G401 (cell line): ENCODE measurements around the gene BCKDHB. TPM values are rescaled to one million over a fixed set of nuclear protein-coding genes. Genes with fewer than 3 reads are reported as not detected.
A peak's percentile ranks its signal among the peaks of the same experiment; 100 is the strongest.

Source experiments
- DNase-seq: peaks from one replicate; pipeline ENCODE4 v3.0.0-alpha.2; 2015; ENCODE audit warnings: low spot score
- in situ Hi-C: cut with HindIII; loops from 2 replicates; pipeline ENCODE4 v1.10.0; 2016; ENCODE audit warnings: low sequenced_read_pairs, mixed read lengths
- total RNA-seq: library from RNA; depleted of rRNA; stranded (reverse); fragments of >200 nt; shearing (Covaris generic); gene quantifications from 2 replicates; pipeline ENCODE4 v1.2.3, GENCODE V29; 2014

The BCKDHB gene
- total RNA-seq, 1 experiment from 2014 or later: 46.5 TPM

DNA sequence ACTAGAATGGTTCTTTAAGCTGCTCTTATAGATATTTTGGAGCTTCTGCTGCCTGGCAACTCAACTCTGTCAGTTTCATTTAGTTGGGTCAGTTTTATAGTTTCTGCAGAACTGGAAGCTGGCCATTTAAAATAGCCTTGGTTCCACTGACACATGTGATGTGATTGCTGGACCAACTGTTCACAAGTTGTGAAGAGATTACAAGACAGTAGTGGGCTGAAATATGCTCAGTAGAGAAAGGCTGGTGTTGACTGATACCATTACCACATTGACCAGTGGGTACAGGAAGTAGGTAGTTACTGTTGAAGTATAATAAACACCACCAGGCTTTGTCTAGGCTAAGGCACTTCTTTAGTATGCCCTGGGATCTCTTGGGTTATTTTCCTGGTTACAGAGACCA, 39.0 kb downstream of the BCKDHB start:
- in situ Hi-C loops: no loop called here

GRCh38 chr6:80145921-80146320, 39.5 kb downstream of the BCKDHB start:
- DNase-seq: no peak
- in situ Hi-C loops: no loop called here

More for the DNA sequence above, 39.0 kb downstream of the BCKDHB start:
- no peak for DNase-seq

GRCh38 chr6:80148220-80148619, 41.7 kb downstream of the BCKDHB start:
- no peak for DNase-seq
- in situ Hi-C loops: no loop called here

DNA sequence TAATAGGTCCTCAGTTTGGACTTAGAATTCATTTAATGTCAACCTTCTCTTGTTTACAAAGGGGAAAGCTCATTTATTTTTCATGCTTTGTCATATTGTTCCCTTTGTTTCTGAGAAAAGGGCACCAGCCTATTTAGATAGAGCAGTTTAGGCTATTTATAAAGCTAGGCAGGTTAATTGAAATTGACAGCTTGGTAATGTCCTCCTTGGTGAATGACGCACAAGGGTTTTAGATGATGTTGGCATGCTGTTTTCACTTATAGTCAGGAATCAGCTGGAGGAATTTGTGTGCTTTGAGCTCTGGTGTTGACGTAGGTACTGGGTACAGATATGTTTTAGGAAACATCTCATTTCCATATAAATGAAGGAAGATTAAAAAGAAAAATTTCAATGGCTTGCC, 45.2 kb downstream of the BCKDHB start:
- peak; percentile 36 for DNase-seq
- in situ Hi-C loops: no loop called here

GRCh38 chr6:80154160-80154559, 47.7 kb downstream of the BCKDHB start:
- in situ Hi-C loops: no loop called here
- no peak for DNase-seq

- in situ Hi-C loops: no loop called here
- DNase-seq: no peak
Measured at GRCh38 chr6:80156221-80156620, 49.8 kb downstream of the BCKDHB start.

DNA sequence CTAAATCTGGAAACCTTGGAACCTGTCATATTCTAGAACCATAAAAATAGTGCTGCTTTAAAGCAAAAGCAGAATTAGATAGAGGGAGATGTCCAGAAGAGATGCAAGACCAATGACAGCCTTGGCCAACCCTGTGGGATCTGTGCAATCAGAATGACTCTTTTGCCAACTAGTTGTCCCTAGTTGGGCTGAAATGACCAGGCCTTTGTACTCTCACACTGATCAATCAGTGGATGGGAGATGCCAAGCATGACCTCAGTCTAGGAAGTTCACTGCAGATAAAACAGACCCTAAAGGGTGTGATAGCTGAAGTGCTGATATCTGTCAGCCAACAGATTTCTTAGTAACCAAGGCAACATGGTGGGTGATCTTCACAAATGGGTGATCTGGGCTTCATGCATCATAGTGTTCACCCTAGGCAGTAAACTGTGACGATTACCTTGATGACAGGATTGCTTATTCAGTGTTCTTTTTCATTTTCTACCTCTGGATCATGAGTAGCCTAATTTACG, 52.1 kb downstream of the BCKDHB start:
- DNase-seq: no peak
- in situ Hi-C loops: no loop called here

DNA sequence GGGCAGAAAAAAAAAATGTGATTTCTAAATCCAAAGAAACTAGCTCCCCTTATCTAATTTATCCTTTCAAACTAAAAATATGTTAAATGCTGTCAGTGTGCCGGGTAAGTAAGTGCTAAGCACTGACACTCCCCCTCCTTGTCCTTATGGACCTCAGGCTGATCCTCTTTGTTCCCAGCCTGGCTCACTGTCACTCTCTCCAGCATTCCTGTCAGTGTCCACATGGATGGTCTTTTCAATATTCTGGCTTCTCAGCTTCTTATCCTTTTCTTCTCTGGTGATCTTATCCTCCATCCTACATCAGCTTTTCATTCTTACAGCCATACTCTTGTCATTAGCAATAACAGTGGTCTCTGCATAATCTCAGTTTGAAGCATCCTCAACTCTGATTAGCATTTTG, 55.0 kb downstream of the BCKDHB start:
- no peak for DNase-seq
- in situ Hi-C loops: no loop called here

GRCh38 chr6:80163754-80164187, 57.3 kb downstream of the BCKDHB start:
- no peak for DNase-seq
- in situ Hi-C loops: no loop called here

DNA sequence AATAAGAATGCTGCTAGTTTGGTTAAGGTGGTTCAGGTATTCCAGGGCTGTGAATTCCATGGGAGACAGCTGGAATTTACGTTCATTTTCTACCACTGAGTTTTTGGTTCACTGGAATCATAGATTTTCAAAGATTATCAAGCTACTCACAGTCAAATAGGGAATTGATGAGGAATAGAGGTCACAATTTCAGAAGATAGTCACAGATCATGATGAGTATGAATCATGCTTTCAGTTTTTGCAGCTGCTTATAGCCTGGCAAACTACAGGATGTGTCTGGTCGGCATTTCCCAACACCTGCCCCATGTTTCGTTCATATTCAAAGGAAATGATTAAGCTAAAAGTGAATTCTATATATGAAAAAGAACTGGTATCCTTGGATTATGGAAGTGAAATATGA, 58.7 kb downstream of the BCKDHB start:
- in situ Hi-C loops: no loop called here
- DNase-seq: no peak

- no peak for DNase-seq
- in situ Hi-C loops: no loop called here
Measured at GRCh38 chr6:80165819-80166218, 59.3 kb downstream of the BCKDHB start.

DNA sequence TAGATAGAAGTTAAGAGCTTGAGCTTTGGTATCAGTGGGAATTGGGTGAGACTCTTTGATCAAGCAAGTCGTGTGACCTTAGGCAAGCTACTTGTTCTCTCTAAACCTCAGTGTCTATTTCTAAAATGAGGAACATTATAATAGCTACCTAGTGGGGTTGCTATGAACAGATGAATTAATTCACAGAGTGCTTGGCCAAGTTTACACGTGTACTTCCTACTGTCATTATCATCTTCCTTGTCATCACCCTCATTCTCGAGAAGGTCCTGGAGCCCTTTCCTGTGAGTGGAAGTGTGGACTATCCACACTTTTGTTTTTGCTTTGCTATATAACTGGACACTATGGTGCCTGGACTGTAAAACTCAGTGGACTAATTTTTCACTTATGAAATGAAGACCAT, 64.0 kb downstream of the BCKDHB start:
- DNase-seq: no peak
- in situ Hi-C loops: no loop called here

DNA sequence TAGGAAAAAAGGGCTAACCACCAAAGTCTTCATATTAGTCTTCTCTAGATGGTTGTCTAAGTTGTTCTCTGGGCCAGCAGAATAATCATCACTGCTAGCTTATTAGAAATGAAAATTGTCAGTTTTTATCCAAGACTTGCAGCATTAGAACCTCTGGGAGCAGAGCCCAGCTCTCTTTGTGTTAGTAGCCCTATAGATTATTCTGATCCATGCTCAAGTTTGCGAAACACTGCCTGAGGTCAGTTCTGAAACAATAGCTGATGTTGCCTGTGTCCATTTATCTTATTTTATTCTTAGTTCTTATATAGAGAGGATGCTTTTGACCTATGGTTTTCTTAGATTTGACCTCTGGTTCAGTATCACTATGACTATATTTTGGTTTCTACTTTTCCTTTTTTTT, 66.9 kb downstream of the BCKDHB start:
- in situ Hi-C loops: no loop called here
- no peak for DNase-seq

DNA sequence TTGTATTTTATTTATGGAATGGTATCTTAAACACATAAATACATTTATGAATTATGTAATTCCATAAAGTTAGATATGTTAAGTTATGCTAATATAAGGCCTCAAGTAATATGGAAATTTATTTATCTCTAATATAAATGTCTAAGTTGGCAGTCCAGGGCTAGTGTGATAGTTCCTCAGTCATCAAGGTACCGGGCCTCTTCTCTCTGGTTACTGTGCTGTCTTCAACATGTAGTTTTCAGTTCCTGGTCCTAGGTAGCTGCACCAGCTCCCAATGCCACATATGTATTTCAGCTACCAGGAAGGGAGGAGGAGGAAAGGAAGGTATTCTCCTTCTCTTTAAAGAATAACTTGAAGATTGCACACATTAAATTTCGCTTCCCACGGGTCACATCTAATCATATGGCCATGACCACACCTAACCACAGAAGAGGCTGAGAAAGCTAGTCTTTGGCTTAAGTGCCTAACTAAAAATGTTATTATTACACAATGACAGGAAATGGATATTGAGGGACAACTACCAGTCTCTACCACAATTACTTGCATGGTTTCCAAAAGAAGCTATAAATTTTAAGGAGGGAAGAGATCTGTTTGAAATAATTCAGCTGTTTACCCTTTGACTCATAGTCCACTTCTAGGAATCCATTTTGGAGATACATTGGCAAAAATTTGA, 68.6 kb downstream of the BCKDHB start:
- no peak for DNase-seq
- in situ Hi-C loops: no loop called here

GRCh38 chr6:80179695-80180094, 73.2 kb downstream of the BCKDHB start:
- no peak for DNase-seq
- in situ Hi-C loops: no loop called here

DNA sequence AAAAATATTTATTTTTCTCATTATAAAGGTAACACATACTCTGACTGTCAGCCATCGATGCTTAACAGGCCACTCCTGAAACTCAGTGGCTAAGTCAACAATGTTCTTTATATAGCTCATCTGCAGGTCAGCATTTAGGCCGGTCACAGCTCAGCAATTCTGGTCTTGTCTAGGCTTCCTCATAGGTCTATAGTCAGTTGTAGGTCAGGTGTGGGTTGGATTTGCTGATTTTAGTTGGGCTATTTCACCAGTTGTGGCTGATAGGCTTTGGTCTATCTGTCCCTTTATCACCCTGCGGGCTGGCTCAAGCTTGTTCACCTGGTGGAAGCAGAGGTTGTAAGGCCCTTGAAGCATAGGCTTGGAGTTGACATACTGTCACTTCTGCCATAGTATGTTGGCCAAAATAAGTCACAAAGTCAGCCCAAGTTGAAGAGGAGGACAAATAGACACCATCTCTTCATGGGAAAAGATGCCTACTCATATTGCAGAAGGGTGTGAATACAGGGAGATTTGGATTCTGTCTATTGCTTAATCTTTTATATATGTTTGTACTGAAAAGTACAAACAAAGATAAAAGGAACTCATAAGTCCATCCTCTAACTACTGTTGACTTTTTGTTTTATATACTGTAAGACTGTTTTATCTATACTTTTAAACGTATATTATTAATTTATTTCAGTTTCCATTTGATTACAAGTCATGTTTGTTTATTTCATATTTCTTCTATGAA, 75.0 kb downstream of the BCKDHB start:
- in situ Hi-C loops: no loop called here
- DNase-seq: no peak

DNA sequence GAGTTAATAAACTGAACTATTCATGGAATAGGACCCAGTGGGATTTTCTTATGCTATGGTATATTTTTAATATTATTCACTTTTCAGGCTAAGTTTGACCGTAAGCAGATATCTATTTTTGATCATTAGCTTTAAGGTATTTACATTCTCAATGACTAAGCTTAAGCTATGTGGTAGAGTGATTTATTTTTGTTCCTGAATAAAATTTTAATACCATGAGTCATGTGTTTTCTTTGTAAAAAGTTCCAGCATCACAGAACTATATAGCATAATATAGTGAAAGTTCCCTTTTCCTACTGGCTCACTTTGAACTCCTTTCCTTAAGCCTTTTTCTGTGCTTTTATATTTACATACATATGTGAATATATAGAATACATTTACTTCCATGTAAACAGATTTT, 75.8 kb downstream of the BCKDHB start:
- DNase-seq: no peak
- in situ Hi-C loops: no loop called here

GRCh38 chr6:80183019-80183795, 76.7 kb downstream of the BCKDHB start:
- in situ Hi-C loops: no loop called here
- no peak for DNase-seq

- DNase-seq: no peak
- in situ Hi-C loops: no loop called here
Measured at GRCh38 chr6:80185492-80185891, 79.0 kb downstream of the BCKDHB start.

DNA sequence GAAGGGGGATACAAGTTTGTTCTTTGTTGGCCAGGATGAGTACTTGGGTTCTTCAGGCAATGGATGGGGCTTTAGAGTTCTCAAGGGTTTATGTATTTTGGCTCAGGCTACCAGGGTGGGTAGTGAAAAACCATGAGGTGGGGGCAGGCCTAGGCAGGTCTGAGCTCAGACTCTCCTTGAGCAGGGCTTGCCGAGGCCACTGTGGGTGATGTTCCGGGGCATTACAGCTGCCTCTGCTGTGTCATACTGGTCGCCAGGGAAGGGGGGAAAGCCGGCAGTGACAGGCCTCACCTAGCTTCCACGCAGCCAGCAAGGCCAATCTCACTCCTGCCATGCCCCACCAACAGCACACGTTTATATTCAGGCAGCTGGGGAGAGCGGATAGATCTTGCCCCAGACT, 79.6 kb downstream of the BCKDHB start:
- in situ Hi-C loops: no loop called here
- no peak for DNase-seq
